ENCODE measurements around the gene SMIM9. TPM values are rescaled to one million over a fixed set of nuclear protein-coding genes. Genes with fewer than 3 reads are reported as not detected.

SMIM9 gene
- polyA plus RNA-seq, 1 donor (not counting 4 experiments of a cell fraction or from before 2014, with no cell fraction given), result not detected

- Histone ChIP-seq H2AFZ (ENCODE audit: control insufficient read depth, low read length) (no peak overlapping the region), H3K4me2 (ENCODE audit: control insufficient read depth, extremely low read depth, insufficient read depth, low read depth, low read length) (no peak overlapping the region), H3K9ac (ENCODE audit: control insufficient read depth, extremely low read depth, insufficient read depth, low read length) (no peak overlapping the region), H3K27me3 (ENCODE audit: control insufficient read depth, extremely low read depth, insufficient read depth, low read length) (no peaks in the 10 kb centered on the region), H3K9me1 (ENCODE audit: control insufficient read depth, extremely low read depth, insufficient read depth, low read length) (no peaks in the 10 kb centered on the region), H3K36me3 (ENCODE audit: control insufficient read depth in 2 of 2, extremely low read depth in 1 of 2, insufficient read depth in 2 of 2, low read length in 2 of 2) (no peaks in the 10 kb centered on the region), H3K9me3 (ENCODE audit: control insufficient read depth, low read depth, low read length) (no peaks in the 10 kb centered on the region), H3K27ac (ENCODE audit: control insufficient read depth, insufficient read depth, low read length) (no peak overlapping the region), H3K79me2 (ENCODE audit: control insufficient read depth, insufficient read depth, low read length) (no peaks in the 10 kb centered on the region), H3K4me3 (ENCODE audit: control insufficient read depth in 2 of 3, extremely low read depth in 1 of 3, insufficient read depth in 2 of 3, low read depth in 1 of 3, low read length in 3 of 3) (no peak overlapping the region), H3K4me1 (ENCODE audit: control insufficient read depth, extremely low read depth, insufficient read depth, low read length) (peaks cover 7% of the 10 kb centered on the region), H4K20me1 (ENCODE audit: control insufficient read depth, extremely low read depth, insufficient read depth, low read length) (no peaks in the 10 kb centered on the region)
- FAIRE-seq, result no peak
- dilution Hi-C loops (cut with MboI; ENCODE audit: extremely low pct_ligation_motif_present, low sequenced_read_pairs), result no loop called here
- DNase-seq (ENCODE audit: low read depth, low spot score), result no peak
- TF ChIP-seq CTCF (optimal IDR thresholded peaks at IDR 0.05 in 1 of 3, IDR thresholded peaks at IDR 0.05 in 1 of 3, conservative IDR thresholded peaks at IDR 0.05 in 1 of 3; ENCODE audit: extremely low read depth in 1 of 3, insufficient read depth in 2 of 3, low read length in 3 of 3), result no peak
- TF ChIP-seq EZH2 (IDR thresholded peaks at IDR 0.05; ENCODE audit: low read length), result no peak
Observed at GRCh38 chrX:154806837-154807501, 27.5 kb downstream of the SMIM9 start.

GRCh38 chrX:154805696-154806091, 28.8 kb downstream of the SMIM9 start:
- Histone ChIP-seq H3K9me3 (ENCODE audit: control insufficient read depth, low read depth, low read length) (no peaks in the 10 kb centered on the region), H3K4me2 (ENCODE audit: control insufficient read depth, extremely low read depth, insufficient read depth, low read depth, low read length) (peak overlapping the region; percentile 79), H3K79me2 (ENCODE audit: control insufficient read depth, insufficient read depth, low read length) (no peaks in the 10 kb centered on the region), H3K27ac (ENCODE audit: control insufficient read depth, insufficient read depth, low read length) (no peak overlapping the region), H3K4me1 (ENCODE audit: control insufficient read depth, extremely low read depth, insufficient read depth, low read length) (peaks cover 7% of the 10 kb centered on the region), H2AFZ (ENCODE audit: control insufficient read depth, low read length) (peak overlapping the region; percentile 49), H4K20me1 (ENCODE audit: control insufficient read depth, extremely low read depth, insufficient read depth, low read length) (no peaks in the 10 kb centered on the region), H3K36me3 (ENCODE audit: control insufficient read depth in 2 of 2, extremely low read depth in 1 of 2, insufficient read depth in 2 of 2, low read length in 2 of 2) (no peaks in the 10 kb centered on the region), H3K4me3 (ENCODE audit: control insufficient read depth in 2 of 3, extremely low read depth in 1 of 3, insufficient read depth in 2 of 3, low read depth in 1 of 3, low read length in 3 of 3) (peak overlapping the region; percentile 46 to 63 (median 52)), H3K9me1 (ENCODE audit: control insufficient read depth, extremely low read depth, insufficient read depth, low read length) (no peaks in the 10 kb centered on the region), H3K9ac (ENCODE audit: control insufficient read depth, extremely low read depth, insufficient read depth, low read length) (peak overlapping the region; percentile 52), H3K27me3 (ENCODE audit: control insufficient read depth, extremely low read depth, insufficient read depth, low read length) (no peaks in the 10 kb centered on the region)
- FAIRE-seq (no peak), DNase-seq (ENCODE audit: low read depth, low spot score) (no peak)
- dilution Hi-C loops (cut with MboI; ENCODE audit: extremely low pct_ligation_motif_present, low sequenced_read_pairs), result no loop called here
- TF ChIP-seq CTCF (optimal IDR thresholded peaks at IDR 0.05 in 1 of 3, IDR thresholded peaks at IDR 0.05 in 1 of 3, conservative IDR thresholded peaks at IDR 0.05 in 1 of 3; ENCODE audit: extremely low read depth in 1 of 3, insufficient read depth in 2 of 3, low read length in 3 of 3), result no peak
- TF ChIP-seq EZH2 (IDR thresholded peaks at IDR 0.05; ENCODE audit: low read length), result no peak
